ENCODE measurements around the gene COLQ. TPM values are rescaled to one million over a fixed set of nuclear protein-coding genes. Genes with fewer than 3 reads are reported as not detected.

Gene COLQ
- total RNA-seq, 4 donors from 2014 or later: 0.23 to 3.8 (median 1.1) TPM

DNA sequence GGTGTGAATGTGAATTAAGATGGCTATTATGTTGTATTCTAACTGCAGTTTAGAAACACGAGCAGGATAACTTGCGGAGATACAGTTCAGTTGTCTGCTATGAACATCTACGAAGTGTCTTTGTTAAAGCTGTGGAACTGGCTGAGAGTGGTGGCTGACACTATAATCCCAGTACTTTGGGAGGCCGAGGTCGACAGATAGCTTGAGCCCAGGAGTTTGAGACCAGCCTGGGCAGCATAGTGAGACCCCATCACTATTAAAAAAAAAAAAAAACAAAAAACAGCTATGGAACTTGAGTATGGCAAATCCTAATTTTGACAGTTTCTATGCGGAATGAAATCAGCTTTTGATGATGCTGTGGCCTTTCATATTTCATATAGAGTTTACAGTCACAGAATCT is 92.4 kb downstream of the COLQ start:
- TF ChIP-seq, protein P1, sequence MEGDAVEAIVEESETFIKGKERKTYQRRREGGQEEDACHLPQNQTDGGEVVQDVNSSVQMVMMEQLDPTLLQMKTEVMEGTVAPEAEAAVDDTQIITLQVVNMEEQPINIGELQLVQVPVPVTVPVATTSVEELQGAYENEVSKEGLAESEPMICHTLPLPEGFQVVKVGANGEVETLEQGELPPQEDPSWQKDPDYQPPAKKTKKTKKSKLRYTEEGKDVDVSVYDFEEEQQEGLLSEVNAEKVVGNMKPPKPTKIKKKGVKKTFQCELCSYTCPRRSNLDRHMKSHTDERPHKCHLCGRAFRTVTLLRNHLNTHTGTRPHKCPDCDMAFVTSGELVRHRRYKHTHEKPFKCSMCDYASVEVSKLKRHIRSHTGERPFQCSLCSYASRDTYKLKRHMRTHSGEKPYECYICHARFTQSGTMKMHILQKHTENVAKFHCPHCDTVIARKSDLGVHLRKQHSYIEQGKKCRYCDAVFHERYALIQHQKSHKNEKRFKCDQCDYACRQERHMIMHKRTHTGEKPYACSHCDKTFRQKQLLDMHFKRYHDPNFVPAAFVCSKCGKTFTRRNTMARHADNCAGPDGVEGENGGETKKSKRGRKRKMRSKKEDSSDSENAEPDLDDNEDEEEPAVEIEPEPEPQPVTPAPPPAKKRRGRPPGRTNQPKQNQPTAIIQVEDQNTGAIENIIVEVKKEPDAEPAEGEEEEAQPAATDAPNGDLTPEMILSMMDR (IDR thresholded peaks at IDR 0.05): no peak
- TF ChIP-seq POLR2AphosphoS5 (IDR thresholded peaks at IDR 0.05) (no peak), POLR2A (IDR thresholded peaks at IDR 0.05) (no peak), EP300 (IDR thresholded peaks at IDR 0.05) (no peak)
- no peaks in the 10 kb centered on the region for H3K27me3 ChIP-seq
- H3K36me3 ChIP-seq: peaks cover 32% of the 10 kb centered on the region
- peak overlapping the region; percentile 85 for H3K4me3 ChIP-seq
- no peaks in the 10 kb centered on the region for H3K9me3 ChIP-seq
- peaks cover 40% of the 10 kb centered on the region for H3K4me1 ChIP-seq
- WGBS: 90% methylated on average over 6 of the region's 6 CpGs
- DNase-seq (ENCODE audit: low spot score in 2 of 2): no peak
- H3K27ac ChIP-seq: no peak overlapping the region

DNA sequence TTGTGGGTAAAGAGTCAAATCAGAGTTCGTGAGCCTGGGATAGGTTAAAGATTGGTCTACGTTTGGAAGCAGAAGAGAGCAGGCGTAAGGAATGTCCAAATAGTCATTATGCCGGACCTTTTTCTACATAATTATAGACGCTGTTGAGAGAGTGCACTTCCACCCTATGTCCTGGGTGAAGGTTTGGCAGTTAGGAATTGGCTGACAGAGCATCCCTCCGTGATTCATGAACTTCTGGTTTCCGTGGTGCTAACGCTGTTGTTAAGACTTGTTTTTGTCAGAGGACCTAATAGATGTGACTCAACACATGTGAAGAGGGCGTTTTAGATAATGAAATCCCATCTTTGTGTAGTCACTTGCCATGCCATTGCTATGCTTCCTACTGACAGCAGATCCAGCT is 93.0 kb downstream of the COLQ start:
- 5% methylated on average over 9 of the region's 9 CpGs for WGBS
- peaks cover 40% of the 10 kb centered on the region for H3K4me1 ChIP-seq
- H3K4me3 ChIP-seq: peak overlapping the region; percentile 85
- peaks cover 29% of the 10 kb centered on the region for H3K36me3 ChIP-seq
- H3K27ac ChIP-seq: peak overlapping the region; percentile 84
- TF ChIP-seq EP300 (IDR thresholded peaks at IDR 0.05): no peak
- TF ChIP-seq POLR2A (IDR thresholded peaks at IDR 0.05): peak in 1 of 2 donors; percentile 25
- TF ChIP-seq POLR2AphosphoS5 (IDR thresholded peaks at IDR 0.05): peak in 1 of 3 donors; percentile 31
- H3K9me3 ChIP-seq: no peaks in the 10 kb centered on the region
- DNase-seq (ENCODE audit: low spot score in 2 of 2): no peak
- H3K27me3 ChIP-seq: no peaks in the 10 kb centered on the region

DNA sequence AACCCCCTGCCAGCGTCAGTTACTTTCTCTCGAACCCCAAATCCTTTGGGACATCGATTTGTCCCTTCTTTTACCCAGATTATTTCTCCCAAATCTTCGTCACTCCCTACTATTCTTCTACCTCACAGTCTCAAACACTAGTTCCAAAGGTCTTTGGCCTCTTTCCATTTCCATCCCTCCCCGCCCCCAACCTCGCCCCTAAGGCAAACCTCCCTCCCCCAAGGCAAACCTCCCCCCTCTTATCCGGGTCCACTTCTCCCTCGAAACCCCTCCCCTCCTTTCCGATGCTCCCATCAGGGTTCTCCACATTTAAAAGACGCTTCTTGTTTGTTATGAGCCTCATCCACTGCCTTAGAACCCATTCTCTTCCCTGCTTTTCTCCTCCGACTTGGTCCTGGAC is 93.5 kb downstream of the COLQ start:
- TF ChIP-seq EP300 (IDR thresholded peaks at IDR 0.05) (no peak), POLR2A (IDR thresholded peaks at IDR 0.05) (no peak), POLR2AphosphoS5 (IDR thresholded peaks at IDR 0.05) (no peak)
- TF ChIP-seq, protein P1 (IDR thresholded peaks at IDR 0.05): no peak
- H3K9me3 ChIP-seq: no peaks in the 10 kb centered on the region
- peak overlapping the region; percentile 84 for H3K27ac ChIP-seq
- DNase-seq (ENCODE audit: low spot score in 2 of 2): no peak
- H3K4me3 ChIP-seq: peak overlapping the region; percentile 85
- H3K4me1 ChIP-seq: peaks cover 40% of the 10 kb centered on the region
- H3K27me3 ChIP-seq: no peaks in the 10 kb centered on the region
- H3K36me3 ChIP-seq: peaks cover 29% of the 10 kb centered on the region
- WGBS: 2% methylated on average over 11 of the region's 11 CpGs

DNA sequence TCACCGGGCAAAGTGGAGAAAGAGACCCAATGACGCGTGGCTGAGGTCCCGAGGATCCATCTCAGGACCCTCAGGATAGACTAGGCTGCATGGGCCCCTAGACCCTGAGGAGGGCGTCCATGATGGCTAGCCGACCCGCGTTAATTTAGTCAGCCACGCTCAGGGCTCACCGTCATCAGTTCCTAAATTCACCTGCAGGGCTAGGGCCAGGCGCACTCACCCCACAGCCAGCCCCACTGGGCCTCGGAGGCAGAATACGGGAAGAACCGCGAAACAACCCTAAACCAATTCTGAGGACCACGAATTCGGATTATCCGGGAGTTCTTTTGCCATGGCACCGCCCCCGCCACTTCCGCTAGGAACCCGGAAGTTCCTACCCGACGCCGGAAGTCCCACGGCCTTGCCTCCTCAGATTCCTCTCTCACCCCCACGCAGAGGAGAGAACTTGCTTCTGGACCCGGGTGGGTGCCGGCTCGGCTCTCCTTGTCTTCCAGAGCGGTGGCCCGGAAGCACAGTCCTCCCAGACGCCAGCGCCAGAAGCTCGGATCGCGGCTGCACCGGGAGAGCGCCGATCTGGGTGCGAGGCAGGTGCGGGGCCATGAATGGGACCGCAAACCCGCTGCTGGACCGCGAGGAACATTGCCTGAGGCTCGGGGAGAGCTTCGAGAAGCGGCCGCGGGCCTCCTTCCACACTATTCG is 94.2 kb downstream of the COLQ start, which contains the start of the genes EAF1 and METTL6:
TSS of gene EAF1 (plus strand) at position 417 of the 699 bp plus-strand sequence. CDS start at position 599, 182 bp downstream.
TSS of gene METTL6 (minus strand) at position 363 of the 699 bp plus-strand sequence. CDS start 1,033 bp downstream, outside the sequence.
- Histone ChIP-seq H3K9me3 (no peaks in the 10 kb centered on the region), H3K4me1 (peaks cover 40% of the 10 kb centered on the region), H3K4me3 (peak within 1 kb of the TSS; percentile 85), H3K27ac (peak within 1 kb of the TSS; percentile 84), H3K36me3 (peaks cover 33% of the 10 kb centered on the region), H3K27me3 (no peaks in the 10 kb centered on the region)
- 1% methylated on average over 16 of the region's 52 CpGs for WGBS
- TF ChIP-seq POLR2A (IDR thresholded peaks at IDR 0.05): peak in 1 of 2 donors; percentile 44
- TF ChIP-seq EP300 (IDR thresholded peaks at IDR 0.05): no peak
- no peak for TF ChIP-seq POLR2AphosphoS5 (IDR thresholded peaks at IDR 0.05)
- TF ChIP-seq, protein P1 (IDR thresholded peaks at IDR 0.05): peak in 1 of 2 donors; percentile 10
- DNase-seq (ENCODE audit: low spot score in 2 of 2): peak; percentile 89 to 92

DNA sequence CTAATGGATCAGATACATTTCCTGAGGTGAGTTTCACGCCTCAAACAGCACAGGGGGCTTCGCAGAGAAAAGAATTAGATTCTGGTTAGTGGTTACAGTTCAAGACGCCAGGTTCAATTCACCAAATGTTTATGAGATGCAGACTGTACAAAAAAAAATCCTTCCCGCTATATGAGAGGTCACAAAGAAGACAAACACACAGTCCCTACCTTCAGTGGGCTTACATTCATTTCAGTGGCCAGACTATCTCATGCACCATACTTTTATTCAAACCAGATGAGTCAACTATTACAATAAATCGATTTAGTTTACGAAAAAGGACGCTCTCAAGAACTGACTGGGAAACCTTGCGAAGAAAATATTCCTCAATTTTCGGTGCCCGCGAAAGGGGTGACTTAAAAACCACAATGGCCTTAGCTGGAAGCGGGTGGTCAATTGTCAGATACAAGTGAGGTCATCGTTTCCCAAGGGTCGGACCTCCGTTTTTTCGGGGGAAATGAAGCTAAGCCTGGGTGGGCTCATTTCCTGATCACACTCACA is 94.9 kb downstream of the COLQ start:
- Histone ChIP-seq H3K4me1 (peaks cover 40% of the 10 kb centered on the region), H3K27ac (peak overlapping the region; percentile 84), H3K27me3 (no peaks in the 10 kb centered on the region), H3K4me3 (peak overlapping the region; percentile 85), H3K9me3 (no peaks in the 10 kb centered on the region), H3K36me3 (peaks cover 33% of the 10 kb centered on the region)
- no peak for DNase-seq (ENCODE audit: low spot score in 2 of 2)
- TF ChIP-seq POLR2AphosphoS5 (IDR thresholded peaks at IDR 0.05): no peak
- TF ChIP-seq POLR2A (IDR thresholded peaks at IDR 0.05): no peak
- TF ChIP-seq, protein P1 (IDR thresholded peaks at IDR 0.05): no peak
- no peak for TF ChIP-seq EP300 (IDR thresholded peaks at IDR 0.05)
- WGBS: 51% methylated on average over 16 of the region's 16 CpGs
